Mammary epithelial cell (primary cell): ENCODE results near the gene CLASP1.
"Not testable (repeated sequence)": the region's sequence is repeated elsewhere in the genome, so short reads cannot be mapped to it uniquely, and the experiment has no call there.

Experiments
- CTCF ChIP-seq, 2 donors: IDR thresholded peaks in 1 of 2; conservative IDR thresholded peaks in 1 of 2; 2 replicates each; pipeline ENCODE4 v1.5.1; 2011 to 2012; ENCODE audit warnings: inconsistent platforms in 2 of 2, low read length in 2 of 2, mild to moderate bottlenecking in 2 of 2, control low read depth in 1 of 2, low read depth in 1 of 2; ENCODE audit not compliant: insufficient read depth in 1 of 2; ENCODE audit errors: extremely low read depth in 1 of 2
- EZH2 ChIP-seq: IDR thresholded peaks from 2 replicates; pipeline ENCODE4 v1.6.1; 2012; ENCODE audit warnings: low read length, inconsistent platforms, borderline replicate concordance

- TF ChIP-seq CTCF (conservative IDR thresholded peaks at IDR 0.05 in 1 of 2, IDR thresholded peaks at IDR 0.05 in 1 of 2; ENCODE audit: extremely low read depth in 1 of 2, insufficient read depth in 1 of 2, low read depth in 1 of 2, low read length in 2 of 2); EZH2: not testable (repeated sequence)
These were observed 9.1 kb upstream of the CLASP1 start for GRCh38 chr2:121658393-121658792.
